Right lobe of liver (tissue), 6 donors: ENCODE measurements around the gene POC1A. TPM values are rescaled to one million over a fixed set of nuclear protein-coding genes. Genes with fewer than 3 reads are reported as not detected.
"Not testable (repeated sequence)": the region's sequence is repeated elsewhere in the genome, so short reads cannot be mapped to it uniquely, and the experiment has no call there.

ENCODE experiments used
- ATAC-seq, 4 donors: fragments of 200-7000 bp; cut with Tn5 transposase; one replicate each; pipeline ENCODE4 v1.9.1; 2020; ENCODE audit warnings: mild to moderate bottlenecking in 4 of 4, moderate library complexity in 4 of 4
- DNase-seq, 3 donors: peaks; one replicate each; pipeline ENCODE4 v3.0.0-alpha.2; 2020
- H3K27ac ChIP-seq, 3 donors: fragments of 200-600 bp; one replicate each; pipeline ENCODE4 v1.8.0; 2022
- H3K27me3 ChIP-seq, 2 donors: fragments of 200-600 bp; one replicate each; pipeline ENCODE4 v1.8.0; 2022
- H3K36me3 ChIP-seq, 4 donors: fragments of 200-600 bp; sonication (generic) in 1 of 4; one replicate each; pipeline versions ENCODE4 v1.5.1 to v1.8.0; 2017 to 2022; ENCODE audit warnings: control low read depth in 1 of 4
- H3K4me1 ChIP-seq, 4 donors: fragments of 200-600 bp; sonication (generic) in 1 of 4; one replicate each; pipeline versions ENCODE4 v1.5.1 to v1.8.0; 2017 to 2022; ENCODE audit warnings: control low read depth in 1 of 4
- H3K4me3 ChIP-seq, 3 donors: fragments of 200-600 bp; one replicate each; pipeline ENCODE4 v1.8.0; 2022
- H3K9me3 ChIP-seq, 4 donors: fragments of 200-600 bp; sonication (generic) in 1 of 4; one replicate each; pipeline versions ENCODE4 v1.5.1 to v1.8.0; 2017 to 2022; ENCODE audit warnings: control low read depth in 1 of 4
- CTCF ChIP-seq, 4 donors: fragments of 200-600 bp in 3 of 4; fragments of 450-650 bp in 1 of 4; IDR thresholded peaks; one replicate each; pipeline versions ENCODE4 v1.5.1 to v1.8.0; 2016 to 2022; ENCODE audit warnings: antibody characterized with exemption in 4 of 4, mild to moderate bottlenecking in 2 of 4
- POLR2A ChIP-seq: fragments of 450-650 bp; IDR thresholded peaks from one replicate; pipeline ENCODE4 v1.6.1; 2017; ENCODE audit warnings: antibody characterized with exemption, mild to moderate bottlenecking
- WGBS: methylation state at CpG from one replicate; pipeline ENCODE4 v1.1.6; 2018; ENCODE audit warnings: low coverage, low lambda C conversion rate; ENCODE audit not compliant: insufficient coverage; ENCODE audit errors: missing lambda C conversion rate; 5-methylcytosine and 5-hydroxymethylcytosine counted together
- intact Hi-C, 2 donors: fragments of 100-400 bp; cut with DNase I; formaldehyde crosslinking; loops; one replicate each; pipeline versions ENCODE4 v1.11.2 to v1.14.1; 2022
- total RNA-seq, 6 experiments: library from RNA; depleted of rRNA in 2 of 6; stranded (reverse); fragments of >200 nt in 2 of 6; fragmentation: NEBNext Ultra II Directional in 3 of 6; extraction: Animal tissue kit (Norgen Biotek cat#: 25700) in 3 of 6; gene quantifications; one replicate each; pipeline versions ENCODE4 v1.1.0 to v1.2.4, GENCODE V29; 2016 to 2023
- donor health status: DM: no; HTN: yes; CAD: no.
- donor health status: DM: no; HTN: no; CAD: no.
- donor health status: DM: no; HTN: no; CAD: no.
- donor health status: DM: no; HTN: yes; CAD: no.
- donor health status: DM: no; HTN: yes; CAD: no.

POC1A gene
- total RNA-seq, 6 experiments from 2014 or later: 2.0 to 4.3 (median 3.2) TPM

- ATAC-seq: no peak
- H3K27ac ChIP-seq: no peak overlapping the region
- TF ChIP-seq POLR2A: no peak
- no peak for TF ChIP-seq CTCF (IDR thresholded peaks at IDR 0.05)
- H3K9me3 ChIP-seq: no peaks in the 10 kb centered on the region
- peaks cover 0 to 8% (median 0%) of the 10 kb centered on the region in 4 donors for H3K4me1 ChIP-seq
- intact Hi-C loops: no loop called here
- H3K27me3 ChIP-seq: no peaks in the 10 kb centered on the region
- no peak overlapping the region for H3K4me3 ChIP-seq
- no peaks in the 10 kb centered on the region for H3K36me3 ChIP-seq
- WGBS: no CpG with 5 or more reads among the region's 3 CpGs
- no peak for DNase-seq
These were observed 119.6 kb downstream of the POC1A start for GRCh38 chr3:52034651-52035050.

GRCh38 chr3:52034212-52034611 lies 120.0 kb downstream of the POC1A start:
- Histone ChIP-seq H3K27me3 (no peaks in the 10 kb centered on the region), H3K9me3 (no peaks in the 10 kb centered on the region), H3K4me1 (peaks cover 0 to 6% (median 0%) of the 10 kb centered on the region in 4 donors), H3K27ac (no peak overlapping the region), H3K4me3 (no peak overlapping the region), H3K36me3 (no peaks in the 10 kb centered on the region)
- no peak for DNase-seq
- ATAC-seq: peak in 2 of 4 donors; percentile 23 to 57
- intact Hi-C loops: no loop called here
- TF ChIP-seq POLR2A (no peak), CTCF (IDR thresholded peaks at IDR 0.05) (no peak)
- WGBS: 62% methylated on average over 4 of the region's 5 CpGs

DNA sequence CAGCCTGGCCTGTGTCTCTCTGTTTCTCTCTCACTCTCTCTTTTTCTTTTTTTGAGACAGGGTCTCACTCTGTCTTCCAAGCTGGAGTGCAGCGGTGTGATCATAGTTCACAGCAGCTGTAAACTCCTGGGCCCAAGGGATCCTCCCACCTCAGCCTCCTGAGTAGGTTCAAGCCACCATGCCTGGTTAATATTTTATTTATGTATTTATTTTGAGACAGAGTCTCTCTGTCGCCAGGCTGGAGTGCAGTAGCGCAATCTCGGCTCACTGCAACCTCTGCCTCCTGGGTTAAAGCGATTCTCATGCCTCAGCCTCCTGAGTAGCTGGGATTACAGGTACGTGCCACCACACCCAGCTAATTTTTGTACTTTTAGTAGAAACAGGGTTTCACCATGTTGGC lies 120.5 kb downstream of the POC1A start:
- WGBS: 66% methylated on average over 6 of the region's 6 CpGs
- H3K4me3 ChIP-seq, H3K27ac ChIP-seq, DNase-seq, H3K36me3 ChIP-seq, H3K9me3 ChIP-seq, intact Hi-C loops, H3K27me3 ChIP-seq, H3K4me1 ChIP-seq: not testable (repeated sequence)
- peak in 3 of 4 donors; percentile 50 to 77 (median 68) for ATAC-seq

- TF ChIP-seq POLR2A (no peak), CTCF (IDR thresholded peaks at IDR 0.05) (no peak)
- DNase-seq (no peak), ATAC-seq (no peak)
- Histone ChIP-seq H3K4me3 (no peak overlapping the region), H3K27me3 (no peaks in the 10 kb centered on the region), H3K36me3 (no peaks in the 10 kb centered on the region), H3K27ac (no peak overlapping the region), H3K9me3 (no peaks in the 10 kb centered on the region), H3K4me1 (peaks cover 0 to 6% (median 0%) of the 10 kb centered on the region in 4 donors)
- intact Hi-C loops: no loop called here
- 100% methylated on average over 1 of the region's 11 CpGs for WGBS
These were observed 121.4 kb downstream of the POC1A start for GRCh38 chr3:52032702-52033408.

GRCh38 chr3:52031896-52032295 lies 122.3 kb downstream of the POC1A start:
- 100% methylated on average over 2 of the region's 10 CpGs for WGBS
- no peak for ATAC-seq
- Histone ChIP-seq H3K27ac (no peak overlapping the region), H3K4me1 (peaks cover 0 to 6% (median 0%) of the 10 kb centered on the region in 4 donors), H3K4me3 (no peak overlapping the region), H3K9me3 (no peaks in the 10 kb centered on the region), H3K36me3 (no peaks in the 10 kb centered on the region), H3K27me3 (no peaks in the 10 kb centered on the region)
- no peak for DNase-seq
- TF ChIP-seq POLR2A: no peak
- TF ChIP-seq CTCF (IDR thresholded peaks at IDR 0.05): no peak
- intact Hi-C loops: no loop called here
